HEK293 (cell line): ENCODE data around the gene MYO5B.
A peak's percentile ranks its signal among the peaks of the same experiment; 100 is the strongest.

Experiments used
- CTCF ChIA-PET: fragments of 350-600 bp; formaldehyde crosslinking; extraction: SDS; loops from one replicate; lab custom pipeline; 2021; ENCODE audit warnings: antibody characterized with exemption; lab: Yijun Ruan, JAX
- POLR2A ChIA-PET: fragments of 300-600 bp; formaldehyde crosslinking; extraction: SDS; loops from one replicate; lab custom pipeline; 2020; ENCODE audit warnings: antibody characterized with exemption, inconsistent platforms; lab: Yijun Ruan, JAX
- H3K27ac ChIP-seq: fragments of 200-500 bp; sonication (Bioruptor generic); 2 replicates; pipeline ENCODE4 v1.5.1; 2014; ENCODE audit warnings: low read depth, low read length, control low read depth, inconsistent platforms; ENCODE audit errors: extremely low read depth
- H3K36me3 ChIP-seq, 2 experiments: fragments of 200-500 bp in 1 of 2; sonication (Bioruptor generic) in 1 of 2; 1 replicate in 1 of 2; 2 replicates in 1 of 2; pipeline ENCODE4 v1.5.1; 2014 to 2017; ENCODE audit warnings: inconsistent platforms in 2 of 2, low read length in 2 of 2; ENCODE audit not compliant: control insufficient read depth in 2 of 2, insufficient read depth in 1 of 2
- H3K4me1 ChIP-seq: fragments of 200-500 bp; sonication (Bioruptor generic); 2 replicates; pipeline ENCODE4 v1.5.1; 2014; ENCODE audit warnings: mild to moderate bottlenecking, low read length, inconsistent platforms; ENCODE audit not compliant: control insufficient read depth, insufficient read depth
- H3K4me3 ChIP-seq: 2 replicates; pipeline ENCODE4 v1.5.1; 2011; ENCODE audit warnings: low read depth, mild to moderate bottlenecking, control low read depth, low read length, moderate library complexity
- H3K9me3 ChIP-seq: fragments of 200-500 bp; sonication (Bioruptor generic); 2 replicates; pipeline ENCODE4 v1.5.1; 2014; ENCODE audit warnings: low read depth, low read length, inconsistent platforms; ENCODE audit not compliant: control insufficient read depth, insufficient read depth
- CTCF ChIP-seq: fragments of 450-650 bp; formaldehyde crosslinking; IDR thresholded peaks from 2 replicates; pipeline ENCODE4 v1.5.1; 2016; ENCODE audit warnings: missing biosample characterization, missing genetic modification characterization
- ELK4 ChIP-seq: IDR thresholded peaks from 2 replicates; pipeline ENCODE4 v1.6.1; 2011; ENCODE audit warnings: mild to moderate bottlenecking, low read depth, low read length, borderline replicate concordance
- FEZF1 ChIP-seq: fragments of 450-650 bp; formaldehyde crosslinking; IDR thresholded peaks from 2 replicates; pipeline ENCODE4 v1.5.1; 2016; ENCODE audit warnings: missing biosample characterization, missing genetic modification characterization
- GLIS1 ChIP-seq: fragments of 450-650 bp; formaldehyde crosslinking; IDR thresholded peaks from 2 replicates; pipeline ENCODE4 v1.5.1; 2016; ENCODE audit warnings: missing biosample characterization, missing genetic modification characterization
- OSR2 ChIP-seq: fragments of 450-650 bp; formaldehyde crosslinking; IDR thresholded peaks from 2 replicates; pipeline ENCODE4 v1.5.1; 2016; ENCODE audit warnings: missing biosample characterization, missing genetic modification characterization
- PRDM1 ChIP-seq: fragments of 450-650 bp; formaldehyde crosslinking; IDR thresholded peaks from 2 replicates; pipeline ENCODE4; 2016; ENCODE audit warnings: missing biosample characterization, missing genetic modification characterization
- PRDM4 ChIP-seq: fragments of 450-650 bp; formaldehyde crosslinking; IDR thresholded peaks from 2 replicates; pipeline ENCODE4 v1.5.1; 2017; ENCODE audit warnings: missing biosample characterization, missing genetic modification characterization
- SP2 ChIP-seq: fragments of 450-650 bp; formaldehyde crosslinking; IDR thresholded peaks from 2 replicates; pipeline ENCODE4 v1.5.1; 2016; ENCODE audit warnings: missing biosample characterization, missing genetic modification characterization
- SP3 ChIP-seq: fragments of 450-650 bp; formaldehyde crosslinking; IDR thresholded peaks from 2 replicates; pipeline ENCODE4 v1.5.1; 2016; ENCODE audit warnings: missing biosample characterization, missing genetic modification characterization
- SP7 ChIP-seq: fragments of 450-650 bp; formaldehyde crosslinking; IDR thresholded peaks from 2 replicates; pipeline ENCODE4 v1.5.1; 2016; ENCODE audit warnings: missing biosample characterization, missing genetic modification characterization
- ZBTB6 ChIP-seq: fragments of 450-650 bp; formaldehyde crosslinking; IDR thresholded peaks from 2 replicates; pipeline ENCODE4 v1.5.1; 2017; ENCODE audit warnings: missing biosample characterization, missing genetic modification characterization
- ZFP37 ChIP-seq: fragments of 450-650 bp; formaldehyde crosslinking; IDR thresholded peaks from 2 replicates; pipeline ENCODE4 v1.5.1; 2016; ENCODE audit warnings: missing biosample characterization, missing genetic modification characterization
- ZIC2 ChIP-seq: fragments of 450-650 bp; formaldehyde crosslinking; IDR thresholded peaks from 2 replicates; pipeline ENCODE4 v1.5.1; 2016; ENCODE audit warnings: missing biosample characterization, missing genetic modification characterization
- ZNF10 ChIP-seq: fragments of 450-650 bp; formaldehyde crosslinking; IDR thresholded peaks from 2 replicates; pipeline ENCODE4 v1.5.1; 2017; ENCODE audit warnings: missing biosample characterization, missing genetic modification characterization
- ZNF292 ChIP-seq: fragments of 450-650 bp; formaldehyde crosslinking; IDR thresholded peaks from 2 replicates; pipeline ENCODE4 v1.5.1; 2016; ENCODE audit warnings: low read depth, missing biosample characterization, missing genetic modification characterization, borderline replicate concordance
- ZNF350 ChIP-seq: fragments of 450-650 bp; formaldehyde crosslinking; IDR thresholded peaks from 2 replicates; pipeline ENCODE4 v1.5.0; 2017; ENCODE audit warnings: missing biosample characterization, mild to moderate bottlenecking, missing genetic modification characterization
- ZNF354C ChIP-seq: fragments of 450-650 bp; formaldehyde crosslinking; IDR thresholded peaks from 2 replicates; pipeline ENCODE4 v1.5.1; 2016; ENCODE audit warnings: missing biosample characterization, missing genetic modification characterization, low read depth, borderline replicate concordance
- ZNF488 ChIP-seq: fragments of 450-650 bp; formaldehyde crosslinking; IDR thresholded peaks from 2 replicates; pipeline ENCODE4 v1.5.1; 2016; ENCODE audit warnings: missing biosample characterization, missing genetic modification characterization
- ZNF544 ChIP-seq: fragments of 450-650 bp; formaldehyde crosslinking; IDR thresholded peaks from 2 replicates; pipeline ENCODE4 v1.5.0; 2017; ENCODE audit warnings: missing biosample characterization, missing genetic modification characterization
- ZNF664 ChIP-seq: fragments of 450-650 bp; formaldehyde crosslinking; IDR thresholded peaks from 2 replicates; pipeline ENCODE4 v1.5.1; 2016; ENCODE audit warnings: missing biosample characterization, missing genetic modification characterization
- ZNF791 ChIP-seq: fragments of 450-650 bp; formaldehyde crosslinking; IDR thresholded peaks from 2 replicates; pipeline ENCODE4 v1.5.1; 2016; ENCODE audit warnings: missing biosample characterization, missing genetic modification characterization
- ZNF837 ChIP-seq: fragments of 450-650 bp; formaldehyde crosslinking; IDR thresholded peaks from 2 replicates; pipeline ENCODE4 v1.5.1; 2016; ENCODE audit warnings: missing biosample characterization, missing genetic modification characterization
- ZNF843 ChIP-seq: fragments of 450-650 bp; formaldehyde crosslinking; IDR thresholded peaks from 2 replicates; pipeline ENCODE4 v1.5.1; 2016; ENCODE audit warnings: missing biosample characterization, missing genetic modification characterization
- ZSCAN16 ChIP-seq: fragments of 450-650 bp; formaldehyde crosslinking; IDR thresholded peaks from 2 replicates; pipeline ENCODE4 v1.5.1; 2016; ENCODE audit warnings: missing biosample characterization, missing genetic modification characterization

MYO5B gene

GRCh38 chr18:50125456-50125855, 69.5 kb downstream of the MYO5B start (continued):
- no peak for TF ChIP-seq PRDM4 (tag by site-specific recombination)
- no peak for TF ChIP-seq ZNF843 (tag by site-specific recombination)
- no peak for TF ChIP-seq ZNF292 (tag by site-specific recombination)
- TF ChIP-seq GLIS1, result no peak
- no peak for TF ChIP-seq ZNF350

GRCh38 chr18:50119296-50119695, 75.7 kb downstream of the MYO5B start:
- TF ChIP-seq ZNF791 (tag by site-specific recombination) (no peak), ZNF664 (no peak), ZNF354C (tag by site-specific recombination) (no peak), ZBTB6 (tag by site-specific recombination) (no peak), ZSCAN16 (no peak), ZNF292 (tag by site-specific recombination) (no peak), ZNF837 (tag by site-specific recombination) (no peak), SP3 (tag by site-specific recombination) (no peak), CTCF (tag by site-specific recombination) (no peak), ZNF488 (tag by site-specific recombination) (no peak), ZNF544 (no peak), ZNF10 (tag by site-specific recombination) (no peak)
- TF ChIP-seq, all 188 proteins: peak for 0
- POLR2A ChIA-PET, result no interaction called here
- CTCF ChIA-PET, result interaction anchor here (0.5 to 1.2 kb wide), 4 partner anchors 68 to 1365 kb away, joined by 3 to 6 read pairs (median 4); no protein-coding TSS in a partner anchor
- Histone ChIP-seq H3K4me1 (peaks cover 5% of the 10 kb centered on the region), H3K4me3 (no peak overlapping the region), H3K36me3 (no peaks in the 10 kb centered on the region), H3K9me3 (no peaks in the 10 kb centered on the region), H3K27ac (no peak overlapping the region)

GRCh38 chr18:50117863-50118262, 77.1 kb downstream of the MYO5B start:
- Histone ChIP-seq H3K27ac (no peak overlapping the region), H3K9me3 (no peaks in the 10 kb centered on the region), H3K36me3 (no peaks in the 10 kb centered on the region), H3K4me1 (peaks cover 14% of the 10 kb centered on the region), H3K4me3 (no peak overlapping the region)
- ChIA-PET CTCF (no interaction called here), POLR2A (no interaction called here)
- TF ChIP-seq FEZF1 (tag by site-specific recombination), result peak; percentile 59; the same call in 1 of the 2 replicates
- TF ChIP-seq ZNF843 (tag by site-specific recombination), result 0 out of 2 replicates have a peak, but pooled peaks have one; percentile 26
- peak; percentile 92 for TF ChIP-seq SP7 (tag by site-specific recombination)
- no peak for TF ChIP-seq ELK4
- TF ChIP-seq PRDM4 (tag by site-specific recombination), result 0 out of 2 replicates have a peak, but pooled peaks have one; percentile 53
- peak; percentile 49 for TF ChIP-seq OSR2 (tag by site-specific recombination)
- TF ChIP-seq ZNF350, result 0 out of 2 replicates have a peak, but pooled peaks have one; percentile 30
- TF ChIP-seq PRDM1 (tag by site-specific recombination), result 0 out of 2 replicates have a peak, but pooled peaks have one; percentile 9
- TF ChIP-seq ZFP37 (tag by site-specific recombination), result no peak
- TF ChIP-seq SP2 (tag by site-specific recombination), result peak; percentile 10; the same call in 1 of the 2 replicates
- peak; percentile 38; the same call in 1 of the 2 replicates for TF ChIP-seq ZIC2 (tag by site-specific recombination)
